ENCODE measurements around the gene CFAP47. TPM values are rescaled to one million over a fixed set of nuclear protein-coding genes. Genes with fewer than 3 reads are reported as not detected.

CFAP47 gene, protein sequence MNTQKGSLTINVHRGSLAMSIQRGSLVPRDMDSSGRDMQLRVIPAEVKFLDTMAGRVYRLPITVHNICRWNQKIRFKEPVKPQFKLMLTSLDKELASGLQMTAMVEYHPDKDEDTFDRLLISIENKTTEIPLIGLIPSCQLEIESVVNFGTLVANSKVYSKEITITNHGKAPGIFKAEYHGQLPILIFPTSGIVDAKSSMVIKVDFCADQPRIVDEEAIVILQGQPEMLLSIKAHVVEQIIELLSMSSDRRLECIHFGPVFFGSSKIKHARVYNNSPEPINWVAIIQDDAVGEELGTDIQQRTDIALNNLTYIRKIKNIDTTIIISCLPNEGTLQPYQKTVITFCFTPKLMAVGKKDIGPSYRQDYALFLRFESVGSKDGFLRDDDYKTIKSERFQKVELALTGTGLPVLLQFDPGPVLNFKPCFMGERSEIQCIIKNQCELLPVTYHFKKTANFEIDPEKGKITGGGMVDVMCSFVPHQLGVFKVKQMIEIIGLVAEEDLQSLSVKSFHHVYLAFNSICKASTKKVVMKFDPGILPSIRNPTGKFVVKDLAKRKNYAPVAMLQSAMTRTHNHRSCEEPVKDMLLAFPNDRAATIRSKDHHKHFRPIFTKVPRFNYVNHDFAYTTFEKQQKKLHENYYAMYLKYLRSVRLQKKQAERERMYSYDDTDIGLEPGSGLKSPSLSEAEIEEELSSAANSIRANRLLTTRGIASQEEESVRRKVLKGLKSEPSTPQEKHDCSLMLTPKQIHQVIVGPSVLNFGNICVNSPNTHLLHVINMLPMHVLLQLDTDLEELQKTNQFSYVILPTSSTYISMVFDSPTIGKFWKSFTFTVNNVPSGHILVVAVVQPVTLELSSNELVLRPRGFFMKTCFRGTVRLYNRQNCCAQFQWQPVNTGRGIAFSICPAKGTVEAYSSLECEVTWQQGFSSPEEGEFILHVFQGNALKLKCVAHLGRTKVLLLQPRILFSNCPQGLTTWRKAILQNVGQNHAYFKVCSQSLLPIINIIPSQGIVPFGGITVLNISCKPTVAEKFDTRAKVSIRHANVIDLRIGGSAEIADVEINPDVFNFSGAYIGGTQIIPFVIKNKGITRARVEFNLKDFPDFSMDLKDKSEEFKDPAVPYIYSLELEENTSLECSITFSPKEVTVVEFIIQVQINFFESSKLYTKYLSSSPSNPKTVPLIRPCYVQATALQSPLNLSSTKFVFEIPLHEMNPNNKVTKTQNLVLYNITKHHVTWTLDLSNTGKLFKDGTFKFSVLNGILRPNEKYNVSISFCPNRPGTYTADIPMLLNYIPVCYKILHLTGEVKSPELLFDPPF (N-terminal part only)
- total RNA-seq (2014; rRNA removed; shearing (Covaris generic)) (not detected in 2 replicates), total RNA-seq (2022) (not detected in 2 replicates), Bru-seq, nascent RNA (percentile 3 among the genes with signal in this experiment), BruChase-seq, experiment 1, labeled RNA remaining after a 6-hour chase (percentile 3 among the genes with signal in this experiment), BruChase-seq, experiment 2, labeled RNA remaining after a 2-hour chase (percentile 2 among the genes with signal in this experiment)
- long read RNA-seq, result 0 reads

DNA sequence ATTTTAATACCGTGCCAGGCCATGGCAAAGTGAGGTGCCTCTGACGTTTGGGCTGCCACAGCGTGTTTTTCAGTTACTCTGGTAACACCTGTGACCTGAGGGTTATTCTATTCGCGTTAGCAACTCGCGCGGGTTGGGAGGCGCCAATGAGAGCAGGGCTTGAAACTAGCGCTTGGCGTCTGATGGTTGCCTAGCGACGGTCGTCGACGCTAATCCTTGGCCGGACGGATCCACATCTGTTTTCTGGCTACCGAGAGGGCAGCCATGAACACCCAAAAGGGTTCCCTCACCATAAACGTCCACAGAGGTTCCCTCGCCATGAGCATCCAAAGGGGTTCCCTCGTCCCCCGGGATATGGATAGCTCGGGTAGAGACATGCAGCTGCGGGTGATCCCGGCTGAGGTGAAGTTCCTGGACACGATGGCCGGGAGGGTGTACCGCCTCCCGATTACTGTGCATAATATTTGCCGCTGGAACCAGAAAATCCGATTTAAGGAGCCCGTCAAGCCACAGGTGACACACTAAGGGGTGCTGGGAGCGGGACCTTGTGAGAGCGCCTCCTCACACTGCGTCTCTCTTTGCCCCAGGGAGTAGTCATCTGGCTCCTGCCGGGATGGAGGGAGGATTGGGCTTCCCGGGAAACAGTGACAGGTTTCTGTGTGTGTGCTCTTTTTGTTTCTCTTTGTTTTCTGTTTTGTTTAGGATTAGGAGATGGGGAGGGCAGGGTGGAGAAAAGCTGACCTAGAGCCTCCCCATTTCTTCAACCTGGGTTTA is at the start of gene CFAP47:
Gene CFAP47 (plus strand): TSS at position 199 of the 774 bp plus-strand sequence. CDS start 66 bp downstream, at position 265.
- no peak within 1 kb of the TSS for H3K4me3 ChIP-seq (ENCODE audit: low read depth, low read length, poor library complexity, severe bottlenecking)
- no peak within 1 kb of the TSS for H3K27ac ChIP-seq (ENCODE audit: low read depth, low read length, poor library complexity, severe bottlenecking)
- DNase-seq (ENCODE audit: low spot score), result no peak
- intact Hi-C loops (cut with micrococcal nuclease; ENCODE audit: unreplicated experiment), result no loop called here
- no peaks in the 10 kb centered on the region for H3K79me2 ChIP-seq (ENCODE audit: insufficient read depth, low read depth, low read length)
- ChIA-PET POLR2A (no interaction called here), CTCF (ENCODE audit: unreplicated experiment) (no interaction called here)
- TF ChIP-seq, protein P1, sequence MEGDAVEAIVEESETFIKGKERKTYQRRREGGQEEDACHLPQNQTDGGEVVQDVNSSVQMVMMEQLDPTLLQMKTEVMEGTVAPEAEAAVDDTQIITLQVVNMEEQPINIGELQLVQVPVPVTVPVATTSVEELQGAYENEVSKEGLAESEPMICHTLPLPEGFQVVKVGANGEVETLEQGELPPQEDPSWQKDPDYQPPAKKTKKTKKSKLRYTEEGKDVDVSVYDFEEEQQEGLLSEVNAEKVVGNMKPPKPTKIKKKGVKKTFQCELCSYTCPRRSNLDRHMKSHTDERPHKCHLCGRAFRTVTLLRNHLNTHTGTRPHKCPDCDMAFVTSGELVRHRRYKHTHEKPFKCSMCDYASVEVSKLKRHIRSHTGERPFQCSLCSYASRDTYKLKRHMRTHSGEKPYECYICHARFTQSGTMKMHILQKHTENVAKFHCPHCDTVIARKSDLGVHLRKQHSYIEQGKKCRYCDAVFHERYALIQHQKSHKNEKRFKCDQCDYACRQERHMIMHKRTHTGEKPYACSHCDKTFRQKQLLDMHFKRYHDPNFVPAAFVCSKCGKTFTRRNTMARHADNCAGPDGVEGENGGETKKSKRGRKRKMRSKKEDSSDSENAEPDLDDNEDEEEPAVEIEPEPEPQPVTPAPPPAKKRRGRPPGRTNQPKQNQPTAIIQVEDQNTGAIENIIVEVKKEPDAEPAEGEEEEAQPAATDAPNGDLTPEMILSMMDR (conservative IDR thresholded peaks at IDR 0.05; ENCODE audit: low read length), result no peak
- TF ChIP-seq EZH2phosphoT487 (IDR thresholded peaks at IDR 0.05; ENCODE audit: borderline replicate concordance, low read depth, low read length), result no peak
- H2AFZ ChIP-seq (ENCODE audit: low read length), result no peak within 1 kb of the TSS
- no TSS peak for BruUV-seq (replicated peaks)
- no peaks in the 10 kb centered on the region for H3K9me3 ChIP-seq (ENCODE audit: low read length)
- H3K4me1 ChIP-seq (ENCODE audit: insufficient read depth, low read length, poor library complexity, severe bottlenecking), result no peaks in the 10 kb centered on the region
- no peak within 1 kb of the TSS for H3K4me2 ChIP-seq (ENCODE audit: low read length)
- no peaks in the 10 kb centered on the region for H4K20me1 ChIP-seq (ENCODE audit: insufficient read depth, low read length)
- no peaks in the 10 kb centered on the region for H3K36me3 ChIP-seq (ENCODE audit: insufficient read depth, low read length)
- H3K9me2 ChIP-seq (ENCODE audit: insufficient read depth, low read length), result no peaks in the 10 kb centered on the region

DNA sequence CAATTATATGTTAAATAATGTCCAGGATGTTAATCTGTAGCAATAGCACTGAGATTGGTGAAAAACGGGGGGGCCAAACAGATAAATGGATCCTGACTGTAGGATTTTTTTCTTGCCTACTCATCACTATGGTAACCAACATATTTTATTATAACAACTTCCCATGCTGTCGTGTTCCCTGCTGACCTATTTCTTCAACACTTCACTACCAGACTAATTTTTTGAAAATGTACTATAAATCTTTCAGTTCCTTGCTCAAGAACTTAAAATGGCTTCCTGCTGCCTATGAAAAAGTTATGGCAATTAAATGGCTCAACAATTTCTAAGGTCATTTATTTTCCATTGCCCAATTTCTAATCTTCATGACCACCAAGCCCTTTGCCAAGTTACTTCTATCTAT is 38.9 kb upstream of the CFAP47 start:
- CTCF ChIA-PET (ENCODE audit: unreplicated experiment), result no interaction called here
- no peak for DNase-seq (ENCODE audit: low spot score)
- no TSS peak for BruUV-seq (replicated peaks)
- Histone ChIP-seq H3K27ac (ENCODE audit: low read depth, low read length, poor library complexity, severe bottlenecking) (no peak overlapping the region), H3K9me2 (ENCODE audit: insufficient read depth, low read length) (no peaks in the 10 kb centered on the region), H3K4me1 (ENCODE audit: insufficient read depth, low read length, poor library complexity, severe bottlenecking) (no peaks in the 10 kb centered on the region), H3K4me3 (ENCODE audit: low read depth, low read length, poor library complexity, severe bottlenecking) (no peak overlapping the region), H3K4me2 (ENCODE audit: low read length) (no peak overlapping the region), H4K20me1 (ENCODE audit: insufficient read depth, low read length) (no peaks in the 10 kb centered on the region), H2AFZ (ENCODE audit: low read length) (no peak overlapping the region), H3K36me3 (ENCODE audit: insufficient read depth, low read length) (no peaks in the 10 kb centered on the region), H3K9me3 (ENCODE audit: low read length) (no peaks in the 10 kb centered on the region), H3K79me2 (ENCODE audit: insufficient read depth, low read depth, low read length) (no peaks in the 10 kb centered on the region)
- no peak for TF ChIP-seq EZH2phosphoT487 (IDR thresholded peaks at IDR 0.05; ENCODE audit: borderline replicate concordance, low read depth, low read length)
- TF ChIP-seq, protein P1 (conservative IDR thresholded peaks at IDR 0.05; ENCODE audit: low read length), result no peak
- POLR2A ChIA-PET, result no interaction called here
- intact Hi-C loops (cut with micrococcal nuclease; ENCODE audit: unreplicated experiment), result no loop called here

Data from OCI-LY7 (cell line).